ENCODE data around the gene SRSF11.

SRSF11 gene

DNA sequence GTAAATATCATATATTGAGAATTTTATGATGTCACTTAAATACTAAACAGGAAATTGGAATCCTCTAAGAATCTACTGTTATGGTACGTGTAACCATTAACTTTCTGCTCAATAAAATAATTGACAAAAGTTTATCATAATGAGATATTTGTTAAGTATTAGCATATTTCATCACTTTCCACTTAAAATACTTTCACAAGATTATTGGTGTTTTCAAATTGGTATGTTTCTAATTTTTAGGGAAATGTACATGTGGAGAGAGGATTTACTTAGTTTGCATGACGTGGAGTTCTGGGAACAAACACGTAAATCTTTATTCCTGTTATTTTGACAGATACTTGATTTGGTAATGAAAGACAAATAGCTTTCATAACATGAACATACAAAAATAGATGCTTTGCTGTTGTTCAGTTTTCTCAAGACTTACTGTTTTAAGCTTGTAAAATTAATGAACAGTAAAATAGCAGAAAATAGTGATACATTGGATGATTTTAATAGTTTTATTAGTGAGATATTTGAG is 1.6 kb downstream of the SRSF11 start:
- DNase-seq = no peak

DNA sequence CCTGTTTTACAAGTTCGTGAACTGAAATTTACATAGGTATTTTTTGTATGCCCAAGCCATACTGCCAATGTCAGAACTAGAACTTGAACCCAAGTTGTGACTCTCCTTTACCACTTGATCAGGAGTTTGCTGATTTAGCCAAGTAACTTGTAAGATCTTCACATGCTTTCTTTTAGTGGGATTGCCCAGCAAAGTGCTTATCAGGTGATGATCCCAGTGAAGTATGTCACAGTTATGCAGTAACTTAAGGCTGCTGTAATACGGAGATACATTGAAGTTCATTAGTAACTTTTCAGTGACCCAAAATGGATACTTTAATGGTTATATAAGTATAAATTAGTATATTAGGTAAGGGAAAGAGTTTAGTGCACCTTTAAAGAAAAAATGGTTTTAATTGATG is 3.8 kb downstream of the SRSF11 start:
- DNase-seq = no peak

GRCh38 chr1:70227439-70227838 is 6.3 kb downstream of the SRSF11 start:
- no peak for DNase-seq

- DNase-seq = no peak
These were observed 7.5 kb downstream of the SRSF11 start for GRCh38 chr1:70228670-70229069.

DNA sequence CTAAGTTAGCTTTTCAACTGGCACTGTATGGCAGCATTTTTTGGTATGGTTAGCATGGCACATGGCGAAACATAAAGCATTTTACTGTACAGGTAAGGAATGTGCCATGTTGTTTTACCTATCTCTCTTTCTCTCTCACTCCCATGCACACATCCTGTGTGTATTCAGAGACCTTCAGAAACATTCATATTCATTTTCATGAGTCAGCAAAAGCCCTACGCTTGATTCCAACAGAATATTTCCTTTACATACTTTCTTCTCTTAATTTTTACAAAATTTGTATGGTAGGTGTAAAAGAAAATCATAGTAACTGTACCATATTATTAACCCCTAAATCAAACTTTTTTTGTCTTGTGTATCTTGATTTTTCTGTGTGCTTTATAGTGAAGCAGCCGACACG is 10.3 kb downstream of the SRSF11 start:
- no peak for DNase-seq

DNA sequence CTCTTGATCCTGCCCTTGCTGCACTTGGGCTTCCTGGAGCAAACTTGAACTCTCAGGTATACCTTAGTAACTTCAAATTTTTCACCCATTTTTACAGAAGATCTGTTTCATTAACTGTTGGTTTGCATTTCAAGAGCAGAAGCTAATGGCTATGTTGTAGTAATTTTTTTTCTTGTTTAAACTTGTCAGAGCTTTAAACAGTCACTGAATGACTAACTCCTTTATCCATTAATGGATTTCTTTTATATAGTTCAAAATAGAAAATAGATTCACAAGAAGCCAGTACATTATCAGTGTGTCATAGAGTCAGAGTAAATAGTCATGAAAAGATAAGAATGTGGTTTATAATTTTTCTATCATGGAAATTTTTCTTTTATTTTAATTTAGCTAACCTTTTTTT is 13.6 kb downstream of the SRSF11 start:
- no peak for DNase-seq

GRCh38 chr1:70239940-70240339 is 18.8 kb downstream of the SRSF11 start:
- no peak for DNase-seq

GRCh38 chr1:70247122-70247521 is 25.9 kb downstream of the SRSF11 start:
- DNase-seq = no peak

- DNase-seq = no peak
These were observed 26.6 kb downstream of the SRSF11 start for GRCh38 chr1:70247768-70248167.

DNA sequence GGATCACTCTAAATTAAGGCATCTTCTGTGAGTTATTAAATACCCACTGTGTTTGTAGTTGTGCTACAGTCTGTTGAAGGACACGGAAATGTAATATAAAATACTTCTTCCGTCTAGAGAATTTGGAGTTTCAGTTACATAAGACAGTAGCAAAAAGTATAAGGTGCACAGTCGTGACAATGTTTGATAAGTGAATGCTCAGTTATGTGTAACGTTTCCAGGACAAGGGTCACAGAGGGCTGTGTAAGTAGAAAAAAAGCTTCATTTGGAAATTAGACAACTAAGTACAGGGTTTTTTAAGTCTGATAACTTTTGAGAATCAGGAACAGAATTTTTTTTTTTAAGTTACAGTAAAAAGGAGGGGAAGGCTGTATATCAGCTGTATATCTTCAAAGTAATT is 27.5 kb downstream of the SRSF11 start:
- DNase-seq = no peak

- no peak for DNase-seq
These were observed 35.5 kb downstream of the SRSF11 start for GRCh38 chr1:70256664-70257063.

- no peak for DNase-seq
These were observed 43.7 kb downstream of the SRSF11 start for GRCh38 chr1:70264839-70265238.

DNA sequence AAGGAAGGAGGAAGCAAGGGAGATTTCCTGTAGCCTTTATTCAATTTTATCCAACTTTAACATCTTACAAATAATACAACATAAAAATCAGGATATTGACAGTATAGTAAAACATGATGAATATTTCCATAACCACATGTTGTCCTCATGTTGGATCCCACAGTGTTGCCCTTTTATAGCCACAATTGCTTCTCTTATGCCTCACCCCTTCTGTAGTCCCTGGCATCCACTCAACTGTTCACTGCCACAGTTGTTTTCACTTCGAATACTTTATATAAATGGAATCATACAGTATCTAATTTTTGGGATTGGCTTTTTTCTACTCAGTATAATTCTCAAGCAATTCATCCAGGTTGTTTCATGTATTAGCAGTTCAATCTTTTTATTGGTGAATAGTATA is 44.8 kb downstream of the SRSF11 start:
- DNase-seq = no peak

DNA sequence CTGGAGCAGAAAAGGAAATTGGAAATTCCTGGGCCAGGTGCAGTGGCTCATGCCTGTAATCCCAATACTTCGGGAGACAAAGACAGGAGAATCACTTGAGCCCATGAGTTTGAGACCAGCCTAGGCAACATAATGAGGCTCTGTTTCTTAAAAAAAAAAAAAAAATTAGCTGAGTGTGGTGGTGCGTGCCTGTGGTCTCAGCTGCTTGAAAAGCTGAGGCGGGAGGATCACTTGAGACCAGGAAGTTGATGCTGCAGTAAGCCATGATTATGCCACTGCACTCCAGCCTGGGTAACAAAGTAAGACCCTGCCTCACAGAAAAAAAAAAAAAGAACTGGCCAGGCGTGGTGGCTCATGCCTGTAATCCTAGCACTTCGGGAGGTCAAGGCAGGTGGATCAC is 56.7 kb downstream of the SRSF11 start:
- DNase-seq = no peak

GRCh38 chr1:70278710-70279109 is 57.5 kb downstream of the SRSF11 start:
- no peak for DNase-seq

DNA sequence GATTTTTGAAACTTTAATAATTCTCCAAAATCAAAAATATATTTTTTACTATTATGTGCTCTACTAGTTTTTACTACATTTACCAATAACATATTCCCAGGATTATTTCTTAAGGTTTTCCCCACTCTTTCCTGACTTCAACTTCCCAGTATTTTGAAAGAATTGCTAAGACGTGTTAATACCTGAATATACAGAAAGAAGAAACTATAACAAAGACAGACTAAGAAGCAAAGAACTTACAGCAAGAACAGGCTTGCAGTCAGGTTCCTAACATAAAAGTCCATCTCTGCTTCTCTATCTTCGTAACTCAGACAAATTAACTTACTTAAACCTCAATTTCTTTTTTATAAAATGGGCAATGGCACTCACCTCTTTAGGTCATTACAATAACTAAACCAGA is 63.2 kb downstream of the SRSF11 start:
- DNase-seq = no peak

GRCh38 chr1:70286453-70286852 is 65.3 kb downstream of the SRSF11 start:
- DNase-seq = no peak

DNA sequence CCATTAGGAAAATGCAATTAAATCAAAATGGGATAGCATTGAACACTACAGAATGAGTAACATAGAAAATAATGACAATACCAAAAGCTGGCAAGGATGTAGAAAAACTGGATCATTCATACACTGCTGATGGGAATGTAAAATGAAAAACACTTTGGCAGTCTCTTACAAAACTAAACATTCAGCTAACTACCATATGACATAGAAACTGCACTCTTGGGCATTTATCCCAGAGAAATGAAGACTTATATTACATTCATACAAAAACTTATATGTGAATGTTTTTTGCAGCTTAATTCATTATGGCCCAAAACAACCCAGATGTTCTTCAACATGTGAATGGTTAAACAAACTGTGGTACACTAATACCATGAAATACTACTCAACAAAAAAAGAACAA is 67.0 kb downstream of the SRSF11 start:
- no peak for DNase-seq

- DNase-seq = no peak
These were observed 69.0 kb downstream of the SRSF11 start for GRCh38 chr1:70290218-70290617.

DNA sequence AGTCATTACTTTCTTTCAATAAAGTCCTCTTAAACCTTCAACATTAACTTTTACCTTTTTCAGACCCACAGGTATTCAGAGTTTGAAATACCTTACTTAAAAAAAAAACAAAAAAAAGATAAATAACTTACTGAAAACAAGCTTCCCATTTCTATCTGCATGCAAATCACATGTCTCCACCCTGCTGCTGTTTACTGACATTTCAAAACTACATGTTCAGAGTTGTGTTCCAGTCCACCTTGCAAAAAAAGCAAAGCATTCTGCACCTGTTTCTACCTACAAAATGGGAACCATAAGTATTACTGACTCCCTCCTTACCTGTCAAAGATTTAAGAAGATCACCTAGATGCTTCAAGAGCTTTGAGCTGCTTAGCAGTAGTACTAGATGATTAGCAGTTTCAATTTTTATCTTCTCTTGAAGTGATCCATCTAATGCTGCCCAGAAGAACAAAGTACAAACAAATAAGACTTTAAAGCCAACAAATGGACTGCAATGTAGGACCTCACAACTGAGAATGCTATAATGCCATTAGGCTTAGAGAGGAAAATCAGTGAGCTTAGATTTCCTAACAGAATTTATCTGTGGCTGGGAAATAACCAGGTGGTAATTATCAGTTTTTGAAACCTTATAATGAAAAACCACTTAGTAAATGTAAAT is 72.1 kb downstream of the SRSF11 start:
- DNase-seq = no peak

GRCh38 chr1:70295749-70296148 is 74.6 kb downstream of the SRSF11 start:
- no peak for DNase-seq

GRCh38 chr1:70299472-70299871 is 78.3 kb downstream of the SRSF11 start:
- DNase-seq = no peak

Data from suppressor macrophage (primary cell).